Dendritic cell treated with granulocyte-macrophage colony-stimulating factor and Interleukin-4, amounts not matched to agents 40 ng/mL and 50 ng/mL, for 4 days (primary cell): ENCODE measurements around the gene SGPP2.
"Not testable (repeated sequence)": the region's sequence is repeated elsewhere in the genome, so short reads cannot be mapped to it uniquely, and the experiment has no call there.

Experiments used
- H3K27ac Mint-ChIP-seq: one replicate; pipeline ENCODE4 v1.8.0; 2022; ENCODE audit warnings: mild to moderate bottlenecking, mixed read lengths
- H3K27me3 Mint-ChIP-seq: one replicate; pipeline ENCODE4 v1.8.0; 2022; ENCODE audit warnings: mild to moderate bottlenecking, mixed read lengths
- H3K36me3 Mint-ChIP-seq: one replicate; pipeline ENCODE4 v1.8.0; 2022; ENCODE audit warnings: low read depth, mixed read lengths
- H3K4me1 Mint-ChIP-seq: one replicate; pipeline ENCODE4 v1.8.0; 2022; ENCODE audit warnings: low read depth, mixed read lengths
- H3K4me3 Mint-ChIP-seq: one replicate; pipeline ENCODE4 v1.8.0; 2022; ENCODE audit warnings: mild to moderate bottlenecking, moderate library complexity, mixed read lengths
- H3K9me3 Mint-ChIP-seq: one replicate; pipeline ENCODE4 v1.8.0; 2022; ENCODE audit warnings: mixed read lengths
- intact Hi-C: fragments of 100-400 bp; cut with micrococcal nuclease; formaldehyde crosslinking; loops from one replicate; pipeline ENCODE4 v1.15.0; 2022

The SGPP2 gene

GRCh38 chr2:222572751-222573174 is 148.4 kb downstream of the SGPP2 start:
- Mint-ChIP-seq H3K36me3 (peaks cover 47% of the 10 kb centered on the region), H3K4me1 (peaks cover 17% of the 10 kb centered on the region), H3K27ac (no peak overlapping the region), H3K4me3 (no peak overlapping the region), H3K27me3 (no peaks in the 10 kb centered on the region), H3K9me3 (no peaks in the 10 kb centered on the region)
- intact Hi-C loops = no loop called here

- no peaks in the 10 kb centered on the region for H3K27me3 Mint-ChIP-seq
- intact Hi-C loops = no loop called here
- no peak overlapping the region for H3K27ac Mint-ChIP-seq
- H3K4me1 Mint-ChIP-seq = peaks cover 17% of the 10 kb centered on the region
- no peak overlapping the region for H3K4me3 Mint-ChIP-seq
- H3K9me3 Mint-ChIP-seq = no peaks in the 10 kb centered on the region
- H3K36me3 Mint-ChIP-seq = peaks cover 30% of the 10 kb centered on the region
Measured at GRCh38 chr2:222575618-222576017, 151.3 kb downstream of the SGPP2 start.

- no peak overlapping the region for H3K4me3 Mint-ChIP-seq
- no peaks in the 10 kb centered on the region for H3K27me3 Mint-ChIP-seq
- no peaks in the 10 kb centered on the region for H3K9me3 Mint-ChIP-seq
- intact Hi-C loops = no loop called here
- H3K36me3 Mint-ChIP-seq = peaks cover 22% of the 10 kb centered on the region
- H3K27ac Mint-ChIP-seq = no peak overlapping the region
- peaks cover 17% of the 10 kb centered on the region for H3K4me1 Mint-ChIP-seq
Measured at GRCh38 chr2:222576171-222577081, 152.1 kb downstream of the SGPP2 start.

- Mint-ChIP-seq H3K27me3 (no peaks in the 10 kb centered on the region), H3K36me3 (peaks cover 19% of the 10 kb centered on the region), H3K4me1 (peaks cover 17% of the 10 kb centered on the region), H3K9me3 (no peaks in the 10 kb centered on the region), H3K27ac (no peak overlapping the region), H3K4me3 (no peak overlapping the region)
- intact Hi-C loops = no loop called here
Measured at GRCh38 chr2:222577341-222577740, 153.0 kb downstream of the SGPP2 start.

- Mint-ChIP-seq H3K36me3 (peaks cover 49% of the 10 kb centered on the region), H3K27ac (no peak overlapping the region)
- intact Hi-C loops = no loop called here
Measured at GRCh38 chr2:222582928-222583327, 158.6 kb downstream of the SGPP2 start.

GRCh38 chr2:222584589-222584988 is 160.2 kb downstream of the SGPP2 start:
- H3K4me3 Mint-ChIP-seq, intact Hi-C loops: not testable (repeated sequence)

More at GRCh38 chr2:222582928-222583327, 158.6 kb downstream of the SGPP2 start:
- no peaks in the 10 kb centered on the region for H3K27me3 Mint-ChIP-seq
- H3K4me3 Mint-ChIP-seq = no peak overlapping the region
- H3K4me1 Mint-ChIP-seq = no peaks in the 10 kb centered on the region
- H3K9me3 Mint-ChIP-seq = peaks cover 24% of the 10 kb centered on the region

GRCh38 chr2:222591661-222592060 is 167.3 kb downstream of the SGPP2 start:
- no peaks in the 10 kb centered on the region for H3K27me3 Mint-ChIP-seq
- no peak overlapping the region for H3K27ac Mint-ChIP-seq
- no peak overlapping the region for H3K4me3 Mint-ChIP-seq
- peaks cover 9% of the 10 kb centered on the region for H3K9me3 Mint-ChIP-seq
- peaks cover 55% of the 10 kb centered on the region for H3K36me3 Mint-ChIP-seq
- H3K4me1 Mint-ChIP-seq = no peaks in the 10 kb centered on the region
- intact Hi-C loops = no loop called here

More at GRCh38 chr2:222584589-222584988, 160.2 kb downstream of the SGPP2 start:
- Mint-ChIP-seq H3K9me3 (peaks cover 24% of the 10 kb centered on the region), H3K36me3 (peaks cover 59% of the 10 kb centered on the region)
- H3K27me3 Mint-ChIP-seq, H3K4me1 Mint-ChIP-seq, H3K27ac Mint-ChIP-seq: not testable (repeated sequence)

- no peaks in the 10 kb centered on the region for H3K27me3 Mint-ChIP-seq
- intact Hi-C loops = no loop called here
- peaks cover 5% of the 10 kb centered on the region for H3K9me3 Mint-ChIP-seq
- peaks cover 55% of the 10 kb centered on the region for H3K36me3 Mint-ChIP-seq
- no peak overlapping the region for H3K27ac Mint-ChIP-seq
- no peaks in the 10 kb centered on the region for H3K4me1 Mint-ChIP-seq
- no peak overlapping the region for H3K4me3 Mint-ChIP-seq
Measured at GRCh38 chr2:222592176-222592575, 167.8 kb downstream of the SGPP2 start.

- Mint-ChIP-seq H3K27me3 (no peaks in the 10 kb centered on the region), H3K36me3 (peaks cover 62% of the 10 kb centered on the region), H3K27ac (no peak overlapping the region), H3K4me1 (no peaks in the 10 kb centered on the region), H3K4me3 (no peak overlapping the region), H3K9me3 (no peaks in the 10 kb centered on the region)
- intact Hi-C loops = no loop called here
Measured at GRCh38 chr2:222594679-222595078, 170.3 kb downstream of the SGPP2 start.

GRCh38 chr2:222595581-222595980 is 171.2 kb downstream of the SGPP2 start:
- peaks cover 60% of the 10 kb centered on the region for H3K36me3 Mint-ChIP-seq
- H3K4me3 Mint-ChIP-seq = no peak overlapping the region
- H3K4me1 Mint-ChIP-seq = no peaks in the 10 kb centered on the region
- no peak overlapping the region for H3K27ac Mint-ChIP-seq
- H3K27me3 Mint-ChIP-seq = no peaks in the 10 kb centered on the region
- intact Hi-C loops = no loop called here
- H3K9me3 Mint-ChIP-seq = no peaks in the 10 kb centered on the region

GRCh38 chr2:222598611-222599010 is 174.3 kb downstream of the SGPP2 start:
- Mint-ChIP-seq H3K27ac (no peak overlapping the region), H3K36me3 (peaks cover 61% of the 10 kb centered on the region)

GRCh38 chr2:222603501-222603900 is 179.2 kb downstream of the SGPP2 start:
- Mint-ChIP-seq H3K36me3 (peaks cover 45% of the 10 kb centered on the region), H3K9me3 (no peaks in the 10 kb centered on the region), H3K4me1 (no peaks in the 10 kb centered on the region), H3K27ac (no peak overlapping the region), H3K4me3 (no peak overlapping the region), H3K27me3 (no peaks in the 10 kb centered on the region)
- intact Hi-C loops = no loop called here

More at GRCh38 chr2:222598611-222599010, 174.3 kb downstream of the SGPP2 start:
- Mint-ChIP-seq H3K4me1 (no peaks in the 10 kb centered on the region), H3K27me3 (no peaks in the 10 kb centered on the region), H3K4me3 (no peak overlapping the region), H3K9me3 (no peaks in the 10 kb centered on the region)
- intact Hi-C loops = no loop called here

GRCh38 chr2:222604749-222605515 is 180.6 kb downstream of the SGPP2 start:
- intact Hi-C loops = no loop called here
- Mint-ChIP-seq H3K27me3 (no peaks in the 10 kb centered on the region), H3K36me3 (peaks cover 31% of the 10 kb centered on the region), H3K27ac (no peak overlapping the region), H3K9me3 (no peaks in the 10 kb centered on the region), H3K4me1 (no peaks in the 10 kb centered on the region), H3K4me3 (no peak overlapping the region)

GRCh38 chr2:222606306-222606705 is 182.0 kb downstream of the SGPP2 start:
- intact Hi-C loops = no loop called here
- Mint-ChIP-seq H3K27ac (no peak overlapping the region), H3K36me3 (peaks cover 34% of the 10 kb centered on the region)

More at GRCh38 chr2:222606306-222606705, 182.0 kb downstream of the SGPP2 start:
- Mint-ChIP-seq H3K4me3 (no peak overlapping the region), H3K27me3 (no peaks in the 10 kb centered on the region), H3K9me3 (no peaks in the 10 kb centered on the region), H3K4me1 (no peaks in the 10 kb centered on the region)
